Activated T-helper 17 cell treated with anti-CD3 and anti-CD28 coated beads, Interleukin-2, amount 50 U/mL, for 72 hours (primary cell): Measurements from ENCODE around the gene OCLN. TPM values are rescaled to one million over a fixed set of nuclear protein-coding genes. Genes with fewer than 3 reads are reported as not detected.
"Not testable (repeated sequence)": the region's sequence is repeated elsewhere in the genome, so short reads cannot be mapped to it uniquely, and the experiment has no call there.

Experiments
- ATAC-seq: fragments of 150-1000 bp; cut with Tn5 transposase; replicated peaks from 2 replicates; pipeline ENCODE4 v1.10.0; 2021; ENCODE audit warnings: mild to moderate bottlenecking, moderate library complexity
- H3K27ac Mint-ChIP-seq: one replicate; pipeline ENCODE4 v1.8.0; 2022; ENCODE audit warnings: mixed read lengths
- H3K27me3 Mint-ChIP-seq: one replicate; pipeline ENCODE4 v1.8.0; 2022; ENCODE audit warnings: mixed read lengths
- H3K36me3 Mint-ChIP-seq: one replicate; pipeline ENCODE4 v1.8.0; 2022; ENCODE audit warnings: low read depth, mild to moderate bottlenecking, mixed read lengths
- H3K4me1 Mint-ChIP-seq: one replicate; pipeline ENCODE4 v1.8.0; 2022; ENCODE audit warnings: mixed read lengths
- H3K4me3 Mint-ChIP-seq: one replicate; pipeline ENCODE4 v1.8.0; 2022; ENCODE audit warnings: mild to moderate bottlenecking, mixed read lengths
- H3K9me3 Mint-ChIP-seq: one replicate; pipeline ENCODE4 v1.8.0; 2022; ENCODE audit warnings: mixed read lengths
- total RNA-seq, 2 donors: library from RNA; stranded (reverse); gene quantifications; one replicate each; pipeline ENCODE4 v1.2.3, GENCODE V29; 2022

The OCLN gene
- total RNA-seq, 2 donors from 2014 or later, result 0.76 to 4.4 TPM

DNA sequence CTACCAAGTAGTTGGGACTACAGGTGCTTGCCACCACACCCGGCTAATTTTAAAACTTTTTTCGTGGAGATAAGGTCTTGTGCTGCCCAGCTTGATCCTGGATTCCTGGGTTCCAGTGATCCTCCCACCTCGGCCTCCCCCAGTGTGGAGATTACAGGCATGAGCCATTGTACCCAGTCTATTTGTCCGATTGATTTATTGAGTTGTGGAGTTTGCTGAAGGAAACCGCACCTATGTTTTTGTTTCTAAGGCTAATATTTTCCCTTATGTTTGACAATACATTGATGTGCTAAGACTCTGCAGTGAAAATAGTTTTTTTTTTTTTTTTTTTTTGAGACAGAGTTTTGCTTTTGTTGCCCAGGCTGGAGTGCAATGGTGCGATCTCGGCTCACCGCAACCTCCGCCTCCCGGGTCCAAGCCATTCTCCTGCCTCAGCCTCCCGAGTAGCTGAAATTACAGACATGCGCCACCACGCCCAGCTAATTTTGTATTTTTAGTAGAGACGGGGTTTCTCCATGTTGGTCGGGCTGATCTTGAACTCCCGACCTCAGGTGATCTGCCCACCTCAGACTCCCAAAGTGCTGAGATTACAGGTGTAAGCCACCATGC, 20.0 kb upstream of the OCLN start:
- H3K4me3 Mint-ChIP-seq, H3K4me1 Mint-ChIP-seq, H3K27ac Mint-ChIP-seq, H3K27me3 Mint-ChIP-seq, H3K36me3 Mint-ChIP-seq, H3K9me3 Mint-ChIP-seq, ATAC-seq: not testable (repeated sequence)

GRCh38 chr5:69477170-69477569, 15.4 kb upstream of the OCLN start:
- Mint-ChIP-seq H3K4me3 (no peak overlapping the region), H3K36me3 (no peaks in the 10 kb centered on the region), H3K27ac (no peak overlapping the region), H3K27me3 (no peaks in the 10 kb centered on the region), H3K4me1 (no peaks in the 10 kb centered on the region), H3K9me3 (no peaks in the 10 kb centered on the region)
- no peak for ATAC-seq

DNA sequence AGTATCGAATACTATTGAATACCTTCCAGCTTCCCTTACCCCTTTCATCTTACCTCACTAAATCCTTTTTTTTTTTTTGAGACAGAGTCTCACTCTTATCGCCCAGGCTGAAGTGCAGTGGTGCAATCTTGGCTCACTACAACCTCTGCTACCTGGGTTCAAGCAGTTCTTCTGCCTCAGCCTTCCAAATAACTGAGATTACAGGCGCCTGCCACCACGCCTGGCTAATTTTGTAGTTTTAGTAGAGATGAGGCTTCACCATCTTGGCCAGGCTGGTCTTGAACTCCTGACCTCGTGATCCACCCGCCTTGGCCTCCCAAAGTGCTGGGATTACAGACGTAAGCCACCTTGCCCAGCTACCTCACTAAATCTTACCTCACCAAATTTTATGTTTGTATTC, 14.3 kb upstream of the OCLN start:
- ATAC-seq, H3K4me3 Mint-ChIP-seq, H3K36me3 Mint-ChIP-seq, H3K4me1 Mint-ChIP-seq, H3K27ac Mint-ChIP-seq, H3K9me3 Mint-ChIP-seq, H3K27me3 Mint-ChIP-seq: not testable (repeated sequence)

DNA sequence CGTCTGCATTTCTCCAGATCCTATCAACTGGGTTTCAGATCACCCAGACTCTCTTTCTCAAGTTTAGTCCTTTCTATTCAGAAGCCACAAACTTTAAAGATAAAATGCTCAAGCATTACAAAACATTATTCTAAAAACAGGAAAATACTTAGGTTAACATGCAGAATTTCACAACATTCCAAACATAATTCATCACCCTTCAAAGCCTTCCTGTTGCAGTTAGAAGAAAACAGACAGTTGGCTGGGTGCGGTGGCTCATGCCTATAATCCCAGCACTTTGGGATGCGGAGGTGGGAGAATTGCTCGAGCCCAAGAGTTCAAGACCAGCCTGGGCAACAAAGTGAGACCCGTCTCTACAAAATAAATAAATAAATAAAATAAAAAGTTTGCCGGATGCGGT, 7.7 kb upstream of the OCLN start:
- peaks cover 15% of the 10 kb centered on the region for H3K27me3 Mint-ChIP-seq
- H3K36me3 Mint-ChIP-seq, result no peaks in the 10 kb centered on the region
- H3K9me3 Mint-ChIP-seq, result no peaks in the 10 kb centered on the region
- ATAC-seq, result no peak
- H3K4me1 Mint-ChIP-seq, result no peaks in the 10 kb centered on the region
- H3K4me3 Mint-ChIP-seq, result no peak overlapping the region
- no peak overlapping the region for H3K27ac Mint-ChIP-seq

- no peak overlapping the region for H3K4me3 Mint-ChIP-seq
- no peaks in the 10 kb centered on the region for H3K4me1 Mint-ChIP-seq
- no peaks in the 10 kb centered on the region for H3K9me3 Mint-ChIP-seq
- no peak for ATAC-seq
- H3K27me3 Mint-ChIP-seq, result peaks cover 20% of the 10 kb centered on the region
- no peak overlapping the region for H3K27ac Mint-ChIP-seq
- no peaks in the 10 kb centered on the region for H3K36me3 Mint-ChIP-seq
Measured at GRCh38 chr5:69485471-69485870, 7.1 kb upstream of the OCLN start.

GRCh38 chr5:69489246-69489645, 3.3 kb upstream of the OCLN start:
- no peaks in the 10 kb centered on the region for H3K36me3 Mint-ChIP-seq
- no peak for ATAC-seq
- no peaks in the 10 kb centered on the region for H3K9me3 Mint-ChIP-seq
- no peak overlapping the region for H3K4me3 Mint-ChIP-seq
- H3K4me1 Mint-ChIP-seq, result no peaks in the 10 kb centered on the region
- no peak overlapping the region for H3K27ac Mint-ChIP-seq
- H3K27me3 Mint-ChIP-seq, result peaks cover 31% of the 10 kb centered on the region

DNA sequence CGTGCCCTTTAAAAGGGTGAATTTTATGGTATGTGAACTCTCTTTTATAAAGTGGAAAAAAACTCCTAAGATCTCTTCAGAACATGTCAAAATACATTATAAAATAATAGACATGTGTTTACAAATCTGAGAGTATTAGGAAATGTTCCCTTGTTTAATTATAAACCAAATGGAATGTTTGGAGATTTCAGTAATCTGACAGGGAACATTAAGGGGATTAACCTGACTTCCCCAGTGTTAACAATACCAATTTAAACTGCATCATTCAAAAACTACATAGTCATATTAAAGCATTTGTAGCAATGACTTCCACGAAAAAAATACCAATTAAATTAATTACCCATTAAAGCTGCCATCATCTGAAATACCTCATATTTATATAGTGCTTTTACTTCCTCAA, 1.6 kb upstream of the OCLN start:
- Mint-ChIP-seq H3K27me3 (peaks cover 37% of the 10 kb centered on the region), H3K4me3 (peak overlapping the region; percentile 64), H3K9me3 (no peaks in the 10 kb centered on the region), H3K4me1 (no peaks in the 10 kb centered on the region), H3K27ac (no peak overlapping the region), H3K36me3 (no peaks in the 10 kb centered on the region)
- no peak for ATAC-seq

DNA sequence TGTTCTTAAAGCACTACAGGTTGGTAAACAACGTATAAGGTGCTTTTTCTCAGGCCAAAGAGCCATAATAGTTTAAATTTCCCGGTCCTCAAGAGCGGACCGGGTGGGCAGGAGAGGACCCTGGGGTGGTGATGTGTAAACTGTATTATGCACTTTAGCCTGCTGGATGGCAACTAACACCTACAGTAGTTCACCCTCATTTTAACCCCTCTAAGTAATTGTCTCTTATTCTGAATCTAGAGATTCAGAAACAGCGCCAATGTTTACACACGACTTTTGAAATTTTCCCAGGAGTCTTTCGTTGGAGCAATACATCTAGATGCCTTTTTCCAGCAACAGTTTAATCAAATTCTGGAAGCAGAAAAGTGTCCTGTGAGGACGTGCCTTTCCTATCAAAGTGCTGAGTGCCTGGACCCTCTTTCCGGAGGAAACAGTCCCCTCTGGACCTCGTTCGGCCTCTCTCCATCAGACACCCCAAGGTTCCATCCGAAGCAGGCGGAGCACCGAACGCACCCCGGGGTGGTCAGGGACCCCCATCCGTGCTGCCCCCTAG, 676 bp upstream of the OCLN start:
- Mint-ChIP-seq H3K4me3 (peak overlapping the region; percentile 64), H3K4me1 (no peaks in the 10 kb centered on the region), H3K27ac (no peak overlapping the region), H3K9me3 (no peaks in the 10 kb centered on the region), H3K36me3 (no peaks in the 10 kb centered on the region), H3K27me3 (peaks cover 37% of the 10 kb centered on the region)
- no peak for ATAC-seq

- Mint-ChIP-seq H3K36me3 (no peaks in the 10 kb centered on the region), H3K4me1 (no peaks in the 10 kb centered on the region), H3K27me3 (peaks cover 38% of the 10 kb centered on the region), H3K9me3 (no peaks in the 10 kb centered on the region), H3K4me3 (peak overlapping the region; percentile 64), H3K27ac (no peak overlapping the region)
- no peak for ATAC-seq
Measured at GRCh38 chr5:69492923-69493395, 369 bp downstream of the OCLN start.

GRCh38 chr5:69493396-69494133, 975 bp downstream of the OCLN start:
- H3K4me3 Mint-ChIP-seq, result peak overlapping the region; percentile 64
- H3K27ac Mint-ChIP-seq, result no peak overlapping the region
- H3K4me1 Mint-ChIP-seq, result no peaks in the 10 kb centered on the region
- H3K27me3 Mint-ChIP-seq, result peaks cover 38% of the 10 kb centered on the region
- H3K9me3 Mint-ChIP-seq, result no peaks in the 10 kb centered on the region
- peak; percentile 16 for ATAC-seq
- H3K36me3 Mint-ChIP-seq, result no peaks in the 10 kb centered on the region

- Mint-ChIP-seq H3K36me3 (no peaks in the 10 kb centered on the region), H3K27ac (no peak overlapping the region), H3K9me3 (no peaks in the 10 kb centered on the region), H3K27me3 (peaks cover 34% of the 10 kb centered on the region), H3K4me1 (no peaks in the 10 kb centered on the region), H3K4me3 (peak overlapping the region; percentile 19)
- ATAC-seq, result no peak
Measured at GRCh38 chr5:69494452-69494851, 1.9 kb downstream of the OCLN start.

- no peak for ATAC-seq
- H3K27me3 Mint-ChIP-seq, result peaks cover 17% of the 10 kb centered on the region
- no peaks in the 10 kb centered on the region for H3K36me3 Mint-ChIP-seq
- no peaks in the 10 kb centered on the region for H3K9me3 Mint-ChIP-seq
- H3K4me1 Mint-ChIP-seq, result no peaks in the 10 kb centered on the region
- H3K27ac Mint-ChIP-seq, result no peak overlapping the region
- no peak overlapping the region for H3K4me3 Mint-ChIP-seq
Measured at GRCh38 chr5:69497006-69497520, 4.5 kb downstream of the OCLN start.

- no peaks in the 10 kb centered on the region for H3K9me3 Mint-ChIP-seq
- H3K4me3 Mint-ChIP-seq, result no peak overlapping the region
- H3K36me3 Mint-ChIP-seq, result no peaks in the 10 kb centered on the region
Measured at GRCh38 chr5:69498384-69498783, 5.8 kb downstream of the OCLN start.

GRCh38 chr5:69502367-69502766, 9.8 kb downstream of the OCLN start:
- Mint-ChIP-seq H3K27ac (no peak overlapping the region), H3K36me3 (no peaks in the 10 kb centered on the region), H3K27me3 (peaks cover 5% of the 10 kb centered on the region), H3K9me3 (no peaks in the 10 kb centered on the region), H3K4me1 (no peaks in the 10 kb centered on the region), H3K4me3 (no peak overlapping the region)
- no peak for ATAC-seq

More at GRCh38 chr5:69498384-69498783, 5.8 kb downstream of the OCLN start:
- no peak for ATAC-seq
- Mint-ChIP-seq H3K4me1 (no peaks in the 10 kb centered on the region), H3K27me3 (peaks cover 20% of the 10 kb centered on the region), H3K27ac (no peak overlapping the region)
